GM19043 (cell line): ENCODE measurements around the gene PRDM7.
"Not testable (repeated sequence)": the region's sequence is repeated elsewhere in the genome, so short reads cannot be mapped to it uniquely, and the experiment has no call there.

ENCODE experiments used
- ATAC-seq: cut with Tn5 transposase; IDR thresholded peaks from one replicate; pipeline ENCODE4 v1.9.1; 2021; ENCODE audit warnings: low read depth; ENCODE audit not compliant: unreplicated experiment

PRDM7 gene

GRCh38 chr16:90077757-90078578 is 837 bp upstream of the PRDM7 start:
- ATAC-seq, result peak; percentile 34

DNA sequence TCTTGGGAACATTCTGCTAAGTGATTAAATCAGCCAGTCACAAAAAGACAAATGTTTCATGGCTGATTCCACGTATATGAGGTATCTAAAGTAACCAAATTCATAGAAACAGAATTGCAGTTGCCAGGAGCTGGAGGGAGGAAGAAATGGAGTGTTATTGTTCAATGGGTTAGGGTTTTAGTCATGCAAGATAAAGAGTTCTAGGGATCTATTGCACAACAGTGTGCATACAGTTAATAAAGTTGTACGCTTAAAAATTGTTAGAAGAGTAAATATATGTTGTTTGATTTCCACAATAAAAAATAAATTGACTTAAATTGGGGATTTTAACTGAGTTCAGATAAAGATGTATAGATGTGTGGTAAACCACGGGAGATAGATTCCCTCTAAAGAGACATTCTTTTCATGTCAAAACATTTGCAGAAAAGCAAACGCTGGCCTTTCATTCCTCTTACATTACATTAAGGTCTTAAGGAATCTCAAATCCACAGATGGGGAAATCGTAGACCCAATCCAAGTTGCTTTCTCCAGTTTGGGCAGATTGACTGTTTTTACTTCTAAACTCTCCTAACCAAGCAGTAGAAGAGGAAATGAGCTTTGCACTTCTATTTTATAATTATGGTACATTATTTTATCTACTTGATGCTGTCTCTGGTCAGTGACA is 4.6 kb downstream of the PRDM7 start:
- no peak for ATAC-seq

DNA sequence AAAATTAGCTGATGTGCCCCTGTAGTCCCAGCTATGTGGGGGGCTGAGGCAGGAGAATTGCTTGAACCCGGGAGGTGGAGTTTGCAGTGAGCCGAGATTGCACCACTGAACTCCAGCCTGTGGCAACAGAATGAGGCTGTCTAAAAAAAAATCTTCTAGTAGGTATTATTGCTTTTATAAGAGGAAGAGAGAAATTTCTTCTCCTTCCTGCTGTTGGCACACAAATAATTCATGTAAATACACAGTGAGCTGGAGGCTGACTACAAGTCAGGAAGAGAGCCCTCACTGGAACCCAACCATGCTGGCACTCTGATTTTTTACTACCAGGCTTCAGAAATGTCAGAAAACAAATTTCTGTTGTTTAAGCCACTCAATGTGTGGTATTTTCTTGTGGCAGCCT is 6.7 kb downstream of the PRDM7 start:
- ATAC-seq, result no peak

DNA sequence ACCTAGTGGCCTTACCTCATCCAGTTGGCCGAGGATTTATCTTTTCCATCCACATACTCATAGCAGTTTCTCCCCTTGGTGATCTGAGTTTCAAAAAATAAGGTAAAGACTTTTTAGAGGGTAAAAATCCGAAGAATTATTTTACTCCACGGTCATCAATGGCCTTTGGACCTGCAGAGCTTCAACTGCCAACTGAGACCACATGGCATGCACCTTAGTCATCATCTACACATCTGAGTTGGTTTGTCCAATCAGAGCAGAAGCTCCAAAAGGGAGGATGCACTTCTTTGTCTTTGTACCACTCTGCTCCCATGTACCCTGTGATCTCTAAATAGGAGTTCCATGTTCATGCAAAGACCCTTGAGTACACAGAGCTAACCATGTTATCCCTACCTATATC is 15.7 kb downstream of the PRDM7 start:
- no peak for ATAC-seq

DNA sequence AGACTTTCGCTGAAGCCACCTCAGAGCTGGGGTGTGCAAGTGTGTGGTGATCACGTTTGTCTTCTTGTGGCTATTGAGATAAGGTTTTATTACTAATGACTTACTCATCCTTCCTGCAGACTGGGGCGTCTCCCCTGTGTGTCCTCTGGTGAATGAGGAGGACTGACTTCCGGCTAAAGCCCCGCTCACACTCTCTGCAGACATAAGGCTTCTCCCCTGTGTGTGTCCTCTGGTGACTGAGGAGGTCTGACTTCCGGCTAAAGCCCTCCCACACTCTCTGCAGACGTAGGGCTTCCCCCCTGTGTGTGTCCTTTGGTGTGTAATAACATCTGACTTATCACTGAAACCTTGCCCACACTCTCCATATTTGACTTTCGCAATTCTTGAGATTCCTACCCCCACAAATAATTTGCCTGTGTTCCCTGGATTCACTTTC is 19.4 kb downstream of the PRDM7 start:
- ATAC-seq, result no peak

DNA sequence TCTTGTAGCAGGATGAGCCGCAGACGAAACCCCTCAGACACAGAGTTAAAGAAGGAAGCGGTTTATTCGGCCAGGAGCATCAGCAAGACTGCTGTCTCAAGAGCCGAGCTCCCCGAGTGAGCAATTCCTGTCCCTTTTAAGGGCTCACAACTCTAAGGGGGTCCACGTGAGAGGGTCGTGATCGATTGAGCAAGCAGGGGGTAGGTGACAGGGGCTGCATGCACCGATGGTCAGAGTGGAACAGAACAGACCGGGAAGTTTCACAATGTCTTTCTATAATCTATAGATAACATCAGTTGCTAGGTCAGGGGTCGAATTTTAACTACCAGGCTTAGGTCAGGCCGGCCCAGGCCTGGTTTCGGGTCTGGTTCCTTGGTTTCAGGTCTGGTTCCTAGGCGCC is 20.6 kb downstream of the PRDM7 start:
- not testable (repeated sequence) for ATAC-seq

DNA sequence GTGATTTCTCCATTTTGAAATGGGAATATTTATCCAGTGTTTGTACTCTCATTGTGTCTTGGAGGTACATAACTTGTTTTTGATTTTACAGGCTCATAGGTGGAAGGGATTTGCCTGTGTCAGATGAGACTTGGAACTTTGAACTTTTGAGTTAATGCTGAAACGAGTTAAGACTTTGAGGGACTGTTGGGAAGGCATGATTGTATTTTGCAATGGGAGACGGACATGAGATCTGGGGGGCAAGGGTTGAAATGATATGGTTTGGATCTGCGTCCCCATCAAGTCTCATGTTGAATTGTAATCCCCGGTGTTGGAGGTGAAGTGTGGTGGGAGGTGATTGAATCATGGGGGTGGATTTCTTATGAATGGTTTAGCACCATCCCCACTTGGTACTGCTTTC is 21.8 kb downstream of the PRDM7 start:
- ATAC-seq, result no peak

- no peak for ATAC-seq
These were observed 22.6 kb downstream of the PRDM7 start for GRCh38 chr16:90054554-90054953.

DNA sequence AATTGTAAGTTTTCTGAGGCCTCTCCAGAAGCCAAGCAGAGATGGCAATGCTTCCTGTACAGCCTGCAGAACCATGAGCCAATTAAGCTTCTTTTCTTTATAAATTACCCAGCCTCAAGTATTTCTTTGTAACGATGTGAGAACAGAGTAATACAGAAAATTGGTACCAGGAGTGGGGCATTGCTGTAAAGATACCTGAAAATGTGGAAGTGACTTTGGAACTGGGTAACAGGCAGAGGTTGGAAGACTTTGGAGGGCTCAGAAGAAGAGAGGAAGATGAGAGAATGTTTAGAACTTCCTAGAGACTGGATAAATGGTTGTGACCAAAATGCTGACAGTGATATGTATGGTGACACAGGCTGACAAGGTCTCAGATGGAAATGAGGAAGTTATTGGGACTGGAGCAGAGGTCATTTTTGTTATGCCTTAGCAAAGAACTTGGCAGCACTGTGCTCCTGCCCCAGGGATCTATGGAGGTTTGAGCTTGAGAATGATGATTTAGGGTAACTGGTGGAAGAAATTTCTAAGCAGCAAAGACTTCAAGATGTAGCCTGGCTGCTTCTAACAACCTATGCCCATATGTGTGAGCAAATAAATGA is 23.1 kb downstream of the PRDM7 start:
- no peak for ATAC-seq

GRCh38 chr16:90050969-90051368 is 26.2 kb downstream of the PRDM7 start:
- ATAC-seq, result no peak

DNA sequence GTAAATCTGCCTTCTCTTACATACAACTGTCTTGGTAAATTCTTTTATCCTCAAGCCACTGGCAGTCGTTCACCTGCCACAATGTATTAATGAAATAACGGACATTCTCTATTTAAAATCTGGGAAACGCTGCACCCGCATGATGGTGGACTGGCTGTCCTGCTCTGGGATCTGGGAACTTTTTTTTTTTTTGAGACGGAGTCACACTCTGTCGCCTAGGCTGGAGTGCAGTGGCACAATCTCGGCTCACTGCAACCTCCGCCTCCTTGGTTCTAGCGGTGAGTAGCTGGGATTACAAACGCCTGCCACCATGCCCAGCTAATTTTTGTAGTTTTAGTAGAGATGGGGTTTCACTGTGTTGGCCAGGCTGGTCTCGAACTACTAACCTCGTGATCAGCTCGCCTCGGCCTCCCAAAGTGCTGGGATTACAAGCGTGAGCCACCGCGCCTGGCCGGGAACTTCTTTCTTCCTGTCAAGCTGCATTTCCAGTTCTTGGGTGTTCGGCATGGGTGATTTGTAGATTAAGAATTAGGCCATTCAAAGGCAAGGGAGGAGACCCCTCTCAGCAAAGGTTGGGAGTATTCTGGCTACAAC is 28.3 kb downstream of the PRDM7 start:
- ATAC-seq, result no peak

DNA sequence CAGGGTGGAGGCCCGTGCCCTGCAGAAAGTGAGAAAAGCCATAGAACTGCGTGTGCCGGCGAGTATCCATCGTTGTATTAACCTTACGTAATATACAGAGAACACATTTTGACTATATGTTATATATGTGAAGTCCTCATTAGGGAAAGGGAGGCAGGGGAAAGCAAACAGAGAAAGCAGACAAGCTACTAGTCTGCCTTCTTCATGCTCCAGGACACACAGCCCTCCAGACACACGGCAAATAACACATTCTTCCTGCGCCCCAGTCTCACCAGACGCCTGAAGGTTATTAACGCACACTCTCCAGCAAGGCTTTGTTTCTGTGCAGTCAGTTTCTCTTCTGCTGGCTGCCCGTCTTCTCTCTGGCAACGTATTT is 28.8 kb downstream of the PRDM7 start:
- no peak for ATAC-seq

- no peak for ATAC-seq
These were observed 29.3 kb downstream of the PRDM7 start for GRCh38 chr16:90047714-90048346.

DNA sequence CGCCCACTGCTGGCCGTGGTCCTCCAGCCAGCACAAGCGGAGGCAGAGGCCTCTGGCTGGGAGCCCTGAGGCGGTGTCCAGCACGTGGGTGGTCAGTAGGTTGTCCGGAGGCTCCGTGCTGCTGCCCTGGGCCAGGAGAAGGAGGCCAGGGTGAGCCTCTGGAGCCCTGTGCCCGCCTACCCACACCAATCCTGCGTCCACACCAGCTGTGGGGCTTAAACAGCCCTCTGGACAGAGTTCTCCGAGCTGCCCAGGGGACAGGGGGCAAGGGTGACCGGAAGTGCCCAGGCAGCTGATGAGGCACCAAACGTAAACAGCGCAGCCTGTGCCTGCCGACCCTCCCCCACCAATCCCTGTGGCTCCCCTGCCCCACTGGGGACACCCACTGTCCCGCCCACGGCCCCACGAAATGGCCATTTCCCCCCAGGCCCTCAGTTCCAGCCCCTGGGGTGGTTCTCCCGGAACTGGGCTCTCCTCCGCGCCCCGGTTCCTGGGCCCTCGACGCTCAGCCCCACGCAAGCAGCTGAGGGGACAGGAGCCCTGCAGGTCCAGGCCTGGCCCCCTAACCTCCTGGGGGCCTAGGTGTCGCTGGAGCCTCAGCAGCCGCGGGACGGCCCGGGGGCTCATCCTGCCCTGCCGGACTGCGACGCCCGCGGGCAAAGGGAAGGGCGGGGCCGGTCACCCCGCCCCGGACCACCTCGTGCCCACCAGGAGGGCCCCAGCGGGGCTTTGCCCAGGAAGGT is 30.0 kb downstream of the PRDM7 start:
- no peak for ATAC-seq

DNA sequence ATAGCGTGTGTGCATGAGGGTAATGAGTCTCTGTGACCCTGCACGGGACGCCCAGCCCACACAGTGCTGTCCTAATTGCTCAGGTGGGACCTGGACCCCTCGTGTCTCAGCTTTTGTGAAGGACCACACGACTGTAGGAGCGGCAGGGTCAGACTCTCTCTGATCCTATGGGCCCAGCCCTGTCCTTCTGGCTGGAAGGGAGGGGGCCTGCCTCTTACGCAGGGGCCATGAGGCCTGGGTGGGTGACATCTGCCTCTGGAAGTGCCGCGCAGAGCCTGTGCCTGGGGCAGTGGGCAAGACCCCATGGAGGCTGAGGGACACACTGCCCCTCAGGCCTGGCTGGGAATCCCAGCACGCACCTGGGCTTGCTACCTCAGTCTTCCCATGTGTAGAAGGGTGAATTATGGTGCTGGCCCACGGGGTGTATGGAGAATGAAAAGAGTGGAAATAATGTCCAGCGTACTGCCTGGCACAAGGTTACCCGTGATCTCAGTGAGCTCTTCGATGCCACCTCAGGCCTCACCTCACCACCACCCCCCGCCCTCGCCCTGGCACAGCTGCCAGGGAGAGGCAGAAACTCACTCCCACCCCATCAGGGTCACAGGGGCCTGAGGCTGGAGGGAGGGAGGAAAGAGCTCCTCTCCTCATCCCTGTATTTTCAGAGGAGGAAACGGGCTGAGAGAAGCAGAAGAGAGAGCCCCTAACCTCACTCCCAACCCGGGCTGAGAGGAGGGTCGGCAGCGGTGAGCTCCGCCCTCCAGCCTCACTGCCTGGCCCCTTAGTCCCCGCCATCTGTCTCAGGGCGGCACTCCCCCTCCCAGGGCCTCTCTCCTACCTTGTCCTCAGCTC is 30.8 kb downstream of the PRDM7 start:
- ATAC-seq, result no peak

DNA sequence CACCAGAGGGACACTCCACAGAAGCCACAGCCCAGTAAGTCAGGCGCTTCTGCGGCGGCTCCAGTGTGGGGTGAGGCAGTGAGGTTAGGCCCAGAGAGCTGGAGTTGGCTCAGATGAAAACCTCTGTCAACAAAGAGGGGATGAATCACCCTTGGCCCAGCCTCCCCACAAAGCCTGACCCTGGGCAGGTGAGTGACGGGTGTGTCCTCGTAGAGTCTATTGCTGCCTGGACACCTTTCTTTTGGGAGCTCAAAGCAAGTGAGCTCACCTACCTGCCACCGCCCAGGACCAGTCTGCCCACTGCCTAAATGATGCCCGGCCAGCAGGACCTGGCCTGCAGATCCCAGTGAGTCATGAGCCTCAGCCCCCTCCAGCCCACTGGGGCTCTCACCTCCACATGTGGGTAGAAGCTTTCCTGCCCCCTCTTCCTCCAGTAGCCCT is 33.0 kb downstream of the PRDM7 start:
- no peak for ATAC-seq

GRCh38 chr16:90043526-90043925 is 33.6 kb downstream of the PRDM7 start:
- ATAC-seq, result no peak

GRCh38 chr16:90042946-90043514 is 34.1 kb downstream of the PRDM7 start:
- no peak for ATAC-seq

DNA sequence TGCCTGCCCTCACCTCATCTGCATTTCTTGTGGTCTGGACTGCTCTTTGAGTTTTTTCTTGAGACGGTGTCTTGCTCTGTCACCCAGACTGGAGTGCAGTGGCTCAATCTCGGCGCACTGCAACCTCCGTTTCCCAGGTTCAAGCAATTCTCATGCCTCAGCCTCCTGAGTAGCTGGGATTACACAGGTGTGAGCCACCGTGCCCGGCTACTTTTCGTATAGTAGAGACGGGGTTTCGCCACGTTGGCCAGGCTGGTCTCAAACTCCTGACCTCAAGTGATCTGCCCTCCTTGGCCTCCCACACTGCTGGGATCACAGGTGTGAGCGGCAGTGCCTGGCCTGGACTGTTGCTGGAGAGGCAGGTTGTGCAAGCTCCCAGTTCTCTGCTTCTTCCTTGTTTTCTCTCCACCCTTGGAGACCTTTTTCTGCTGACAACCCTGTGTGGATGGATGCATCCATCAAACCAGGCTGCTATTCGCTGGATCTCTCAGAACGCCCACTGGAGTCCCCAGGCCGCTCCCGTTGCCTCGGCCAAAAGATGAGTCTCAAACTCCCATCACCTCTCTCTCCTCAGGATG is 35.1 kb downstream of the PRDM7 start:
- ATAC-seq, result no peak
